Thoracic aorta (tissue), 2 donors: ENCODE data around the gene NDUFB5. TPM values are rescaled to one million over a fixed set of nuclear protein-coding genes. Genes with fewer than 3 reads are reported as not detected.

Experiments
- ATAC-seq: fragments of 150-250 bp; one replicate; pipeline ENCODE4 v1.8.0; 2017; ENCODE audit warnings: low read depth; ENCODE audit not compliant: insufficient number of reproducible peaks, low FRiP score
- DNase-seq: peaks from one replicate; pipeline ENCODE4 v3.0.0-alpha.2; 2020; ENCODE audit warnings: low spot score
- H3K27ac ChIP-seq, 2 donors: fragments of 200-600 bp; sonication (generic); 1 replicate in 1 of 2; 2 replicates in 1 of 2; pipeline ENCODE4 v1.5.1; 2016; ENCODE audit warnings: mild to moderate bottlenecking in 2 of 2, moderate library complexity in 2 of 2
- H3K27me3 ChIP-seq: fragments of 200-600 bp; sonication (generic); replicated peaks from 2 replicates; pipeline ENCODE4 v1.6.0; 2016; ENCODE audit warnings: mild to moderate bottlenecking; ENCODE audit not compliant: insufficient read depth
- H3K36me3 ChIP-seq: fragments of 200-600 bp; sonication (generic); one replicate; pipeline ENCODE4 v1.5.1; 2016
- H3K4me1 ChIP-seq, 2 donors: fragments of 200-600 bp; sonication (generic); 1 replicate in 1 of 2; 2 replicates in 1 of 2; pipeline versions ENCODE4 v1.5.1 to v1.6.0; 2016; ENCODE audit warnings: low read depth in 2 of 2, mild to moderate bottlenecking in 1 of 2; ENCODE audit not compliant: control insufficient read depth in 1 of 2
- H3K4me3 ChIP-seq: fragments of 200-600 bp; sonication (generic); 2 replicates; pipeline ENCODE4 v1.5.1; 2016; ENCODE audit warnings: mild to moderate bottlenecking
- H3K9me3 ChIP-seq: fragments of 200-600 bp; sonication (generic); 2 replicates; pipeline ENCODE4 v1.5.1; 2016
- CTCF ChIP-seq: fragments of 200-600 bp; sonication (generic); IDR thresholded peaks from one replicate; pipeline ENCODE4 v1.5.1; 2019; ENCODE audit warnings: antibody characterized with exemption
- total RNA-seq, 2 donors: library from RNA; depleted of rRNA; stranded (reverse); fragments of >200 nt; gene quantifications; one replicate each; pipeline versions ENCODE4 v1.1.0 to v1.2.3, GENCODE V29; 2016

The NDUFB5 gene
- total RNA-seq, 2 donors from 2014 or later, result 47.1 to 56.0 TPM

GRCh38 chr3:179651687-179652446 is 47.3 kb downstream of the NDUFB5 start:
- peak overlapping the region; percentile 78 to 94 for H3K27ac ChIP-seq

GRCh38 chr3:179652447-179653095 is 48.0 kb downstream of the NDUFB5 start, which contains the start of gene USP13:
Gene USP13 (plus strand): TSS chr3:179653040. CDS start chr3:179653226, 186 bp downstream.
- peak; percentile 33 for TF ChIP-seq CTCF
- Histone ChIP-seq H3K4me1 (peaks cover 6 to 7% of the 10 kb centered on the region in 2 donors), H3K4me3 (peak within 1 kb of the TSS; percentile 89), H3K27ac (peak within 1 kb of the TSS; percentile 89 to 94), H3K27me3 (no peaks in the 10 kb centered on the region), H3K9me3 (no peaks in the 10 kb centered on the region), H3K36me3 (no peaks in the 10 kb centered on the region)
- DNase-seq, result peak; percentile 5
- ATAC-seq, result peak; percentile 54

More at GRCh38 chr3:179651687-179652446, 47.3 kb downstream of the NDUFB5 start:
- no peak for ATAC-seq
- H3K9me3 ChIP-seq, result no peaks in the 10 kb centered on the region
- H3K4me3 ChIP-seq, result peak overlapping the region; percentile 89
- H3K4me1 ChIP-seq, result peaks cover 6 to 7% of the 10 kb centered on the region in 2 donors
- no peaks in the 10 kb centered on the region for H3K36me3 ChIP-seq
- no peaks in the 10 kb centered on the region for H3K27me3 ChIP-seq
- DNase-seq, result no peak
- no peak for TF ChIP-seq CTCF

GRCh38 chr3:179653096-179653797 is 48.7 kb downstream of the NDUFB5 start:
- H3K27ac ChIP-seq, result peak overlapping the region; percentile 89 to 94
- peak; percentile 45 for ATAC-seq
- peak; percentile 7 for DNase-seq
- peaks cover 6 to 8% of the 10 kb centered on the region in 2 donors for H3K4me1 ChIP-seq
- TF ChIP-seq CTCF, result no peak
- H3K9me3 ChIP-seq, result no peaks in the 10 kb centered on the region
- no peaks in the 10 kb centered on the region for H3K27me3 ChIP-seq
- no peaks in the 10 kb centered on the region for H3K36me3 ChIP-seq
- peak overlapping the region; percentile 89 for H3K4me3 ChIP-seq

- DNase-seq (no peak), ATAC-seq (no peak)
- no peak overlapping the region for H3K27ac ChIP-seq
- no peak overlapping the region for H3K4me3 ChIP-seq
- no peak for TF ChIP-seq CTCF
- no peaks in the 10 kb centered on the region for H3K9me3 ChIP-seq
- peaks cover 10 to 14% of the 10 kb centered on the region in 2 donors for H3K4me1 ChIP-seq
- no peaks in the 10 kb centered on the region for H3K36me3 ChIP-seq
- no peaks in the 10 kb centered on the region for H3K27me3 ChIP-seq
Observed at GRCh38 chr3:179655236-179655635, 50.6 kb downstream of the NDUFB5 start.

- ATAC-seq, result no peak
- no peak for TF ChIP-seq CTCF
Observed at GRCh38 chr3:179658606-179659005, 54.0 kb downstream of the NDUFB5 start.

More at GRCh38 chr3:179658606-179659005, 54.0 kb downstream of the NDUFB5 start:
- Histone ChIP-seq H3K4me3 (peak overlapping the region; percentile 34), H3K27me3 (no peaks in the 10 kb centered on the region), H3K4me1 (peaks cover 8 to 10% of the 10 kb centered on the region in 2 donors), H3K27ac (no peak overlapping the region), H3K9me3 (no peaks in the 10 kb centered on the region), H3K36me3 (no peaks in the 10 kb centered on the region)
- DNase-seq, result no peak
